HG02852 (cell line): ENCODE results near the gene HSFX2.
"Not testable (repeated sequence)": the region's sequence is repeated elsewhere in the genome, so short reads cannot be mapped to it uniquely, and the experiment has no call there.

Experiments
- ATAC-seq: cut with Tn5 transposase; IDR thresholded peaks from one replicate; pipeline ENCODE4 v1.9.1; 2021; ENCODE audit warnings: mild to moderate bottlenecking, moderate library complexity; ENCODE audit not compliant: unreplicated experiment

HSFX2 gene, protein sequence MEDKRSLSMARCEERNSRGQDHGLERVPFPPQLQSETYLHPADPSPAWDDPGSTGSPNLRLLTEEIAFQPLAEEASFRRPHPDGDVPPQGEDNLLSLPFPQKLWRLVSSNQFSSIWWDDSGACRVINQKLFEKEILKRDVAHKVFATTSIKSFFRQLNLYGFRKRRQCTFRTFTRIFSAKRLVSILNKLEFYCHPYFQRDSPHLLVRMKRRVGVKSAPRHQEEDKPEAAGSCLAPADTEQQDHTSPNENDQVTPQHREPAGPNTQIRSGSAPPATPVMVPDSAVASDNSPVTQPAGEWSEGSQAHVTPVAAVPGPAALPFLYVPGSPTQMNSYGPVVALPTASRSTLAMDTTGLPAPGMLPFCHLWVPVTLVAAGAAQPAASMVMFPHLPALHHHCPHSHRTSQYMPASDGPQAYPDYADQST

DNA sequence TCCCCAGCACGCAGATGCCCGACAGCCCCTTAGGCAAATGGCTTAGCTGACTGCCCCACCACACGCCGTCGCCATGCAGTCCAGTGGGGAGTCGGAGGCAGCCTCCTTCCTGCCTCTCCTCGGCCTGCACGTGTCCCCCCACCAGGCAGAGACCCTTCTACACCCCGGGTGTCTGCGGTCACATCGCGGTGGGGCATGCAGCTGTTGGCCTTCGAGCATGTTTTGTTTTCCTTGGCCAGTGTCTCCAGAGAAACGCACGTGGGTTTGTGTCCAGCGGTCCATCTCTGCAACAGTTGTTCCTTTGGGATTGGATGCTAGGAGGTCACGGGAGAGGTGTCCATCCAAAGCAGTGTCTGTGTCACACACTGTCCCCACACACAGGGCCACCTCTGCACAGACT lies at the start of gene HSFX2:
TSS of gene HSFX2 (minus strand) at position 101 of the 400 bp plus-strand sequence. CDS start 614 bp downstream, outside the sequence.
- ATAC-seq: not testable (repeated sequence)

DNA sequence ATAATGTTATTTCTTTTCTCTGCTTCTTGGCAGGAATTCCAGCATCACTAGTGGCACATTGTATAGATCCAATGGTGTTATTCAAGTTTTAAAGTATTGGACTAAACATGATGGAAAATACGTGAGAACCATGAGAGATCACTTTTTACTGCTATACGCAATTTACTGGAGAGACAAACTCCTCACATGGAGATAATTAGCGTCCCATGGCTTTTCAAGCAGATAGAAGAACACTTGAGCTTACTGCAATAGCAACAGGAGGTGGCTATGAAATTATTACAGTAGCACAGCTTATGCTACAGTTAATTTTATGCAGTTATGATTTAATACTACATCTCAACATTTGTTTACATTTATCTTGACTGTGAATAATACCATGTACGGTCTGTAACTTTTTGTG lies 48.4 kb upstream of the HSFX2 start:
- no peak for ATAC-seq

DNA sequence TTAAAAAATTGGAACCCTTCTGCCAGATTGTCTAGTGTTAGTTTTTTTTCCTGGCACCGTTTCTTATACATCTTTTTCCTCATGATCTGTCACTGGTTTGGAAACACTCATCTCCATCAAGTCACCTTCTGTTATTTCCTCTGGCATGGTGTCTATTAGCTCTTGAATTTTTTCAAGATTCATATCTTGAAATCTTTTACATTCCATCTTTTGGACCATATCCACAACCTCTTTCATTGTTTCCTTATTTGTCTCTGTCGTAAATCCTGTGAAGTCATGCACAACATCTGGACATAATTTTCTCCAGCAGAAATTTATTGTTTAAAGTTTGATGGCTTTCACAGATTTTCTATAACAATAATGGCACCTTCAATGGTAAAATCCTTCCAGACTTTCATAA lies 46.7 kb upstream of the HSFX2 start:
- no peak for ATAC-seq

DNA sequence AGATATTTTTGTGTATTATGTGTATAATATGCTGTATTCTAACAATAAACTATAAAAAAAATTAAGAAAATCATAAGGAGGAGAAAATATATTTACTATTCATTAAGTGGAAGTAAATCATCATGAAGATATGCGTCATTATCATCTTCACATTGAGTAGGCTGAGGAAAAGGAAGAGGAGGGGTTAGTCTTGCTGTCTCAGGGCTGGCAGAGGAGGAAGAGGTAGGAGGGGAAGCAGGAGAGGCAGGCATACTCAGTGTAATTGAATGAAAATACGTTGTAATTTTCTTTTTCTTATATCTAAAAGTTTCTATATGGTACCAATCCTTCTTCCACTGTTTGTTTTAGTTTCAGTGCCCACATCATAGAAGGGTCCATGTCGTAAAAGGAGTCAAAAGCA lies 46.3 kb upstream of the HSFX2 start:
- no peak for ATAC-seq

DNA sequence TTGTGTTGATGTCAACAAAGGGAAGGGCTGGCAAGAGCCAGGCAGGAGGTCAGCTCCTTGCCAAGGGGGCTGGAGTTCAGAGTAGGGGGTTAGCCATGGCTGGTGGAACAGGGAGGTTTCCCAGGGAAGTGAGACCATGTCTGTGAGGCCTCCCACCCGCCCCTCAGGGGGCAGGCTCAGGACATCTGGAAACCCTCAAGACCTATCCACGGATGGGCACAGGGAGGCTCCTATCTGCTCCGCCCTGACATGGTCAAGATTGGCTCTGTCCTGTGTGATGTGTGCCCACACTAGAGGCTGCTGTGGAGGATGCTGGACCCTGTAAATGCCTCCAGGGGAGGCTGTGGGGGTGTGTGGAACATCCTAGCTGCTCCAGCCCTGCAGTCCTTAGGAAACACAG lies 44.5 kb upstream of the HSFX2 start:
- no peak for ATAC-seq

DNA sequence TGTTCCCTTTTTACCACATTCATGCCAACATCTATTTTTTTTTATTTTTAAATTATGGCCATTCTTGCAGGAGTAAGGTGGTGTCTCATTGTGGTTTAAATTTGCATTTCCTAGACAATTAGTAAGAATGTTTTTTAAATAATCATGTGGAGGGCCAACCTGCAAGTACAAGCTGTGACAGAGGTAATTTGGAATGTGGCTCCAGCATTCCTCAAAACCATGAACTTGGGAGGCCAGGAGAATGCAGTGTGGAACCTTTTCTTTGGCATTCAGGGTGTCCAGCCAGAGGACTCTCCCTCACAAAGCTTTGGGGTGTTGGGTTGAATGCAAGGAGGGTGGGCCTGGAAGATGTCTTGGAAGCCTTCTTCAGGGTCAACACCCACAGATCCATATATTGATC lies 43.7 kb upstream of the HSFX2 start:
- ATAC-seq: no peak

DNA sequence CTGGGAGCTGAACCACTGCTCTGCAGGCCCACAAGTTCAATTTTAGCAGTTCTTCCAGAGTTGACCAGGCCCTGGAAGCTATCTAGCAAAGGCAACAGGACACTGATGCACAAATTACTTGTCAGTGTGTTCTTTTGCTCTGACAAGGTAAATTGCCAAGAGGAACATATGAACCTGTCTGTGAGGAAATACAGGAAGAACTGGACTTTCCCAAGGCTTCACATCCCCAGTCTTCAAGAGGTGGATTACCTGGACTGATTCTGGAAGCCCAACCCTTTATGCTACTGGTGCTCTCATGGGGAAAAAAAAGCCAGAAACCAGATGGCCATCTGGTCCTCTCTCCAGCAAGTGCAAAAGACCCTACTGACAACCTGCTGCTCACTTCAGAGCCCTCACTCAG lies 38.4 kb upstream of the HSFX2 start:
- ATAC-seq: no peak

DNA sequence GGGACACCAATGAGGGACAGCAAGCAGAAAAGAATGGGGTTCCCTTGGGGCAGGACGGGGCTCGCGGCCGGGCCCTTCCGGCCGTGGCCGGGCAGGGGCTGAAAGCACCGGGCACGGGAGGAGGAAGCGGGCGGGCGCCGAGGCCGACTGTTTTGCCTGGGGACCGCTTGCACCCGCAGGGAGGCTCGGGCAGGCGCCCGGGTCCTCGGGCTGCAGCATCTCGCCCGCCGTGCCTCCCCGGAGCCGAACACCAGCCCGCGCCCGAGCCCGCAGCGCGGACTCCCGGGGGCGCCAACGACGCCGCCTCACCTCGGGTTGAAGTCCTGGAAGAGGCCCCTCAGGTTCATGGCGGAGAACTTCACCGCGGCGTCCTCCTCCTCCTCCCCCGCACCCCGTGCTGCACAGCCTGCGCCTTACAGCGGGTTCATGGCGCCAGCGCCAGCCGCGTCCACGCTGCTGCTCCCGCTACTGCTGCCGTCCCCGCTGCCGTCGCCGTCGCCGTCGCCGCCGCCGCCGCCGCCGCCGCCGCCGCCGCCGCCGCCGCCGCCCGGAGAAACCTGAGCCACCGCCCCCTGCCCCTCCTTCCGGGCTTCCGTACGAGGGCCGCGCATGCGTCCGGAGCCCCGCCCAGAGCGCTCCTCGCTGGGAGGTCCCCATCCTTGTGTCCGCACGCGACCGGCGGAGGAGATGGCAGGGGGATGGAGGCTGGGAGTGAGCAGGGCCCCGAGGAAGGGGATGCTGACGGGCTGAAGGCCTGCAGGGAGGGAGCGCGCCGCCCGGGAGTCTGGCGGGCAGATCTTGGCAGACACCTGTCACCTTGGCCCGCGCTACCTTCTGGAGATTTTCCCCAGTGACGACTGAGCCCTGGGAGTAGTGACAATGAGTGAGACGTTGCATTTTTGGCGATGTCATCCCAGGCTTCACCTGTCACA lies 36.4 kb upstream of the HSFX2 start, which contains the start of gene TMEM185A:
TSS of gene TMEM185A (minus strand) at position 559 of the 932 bp plus-strand sequence. CDS start at position 347, 212 bp downstream.
- ATAC-seq: peak; percentile 93

DNA sequence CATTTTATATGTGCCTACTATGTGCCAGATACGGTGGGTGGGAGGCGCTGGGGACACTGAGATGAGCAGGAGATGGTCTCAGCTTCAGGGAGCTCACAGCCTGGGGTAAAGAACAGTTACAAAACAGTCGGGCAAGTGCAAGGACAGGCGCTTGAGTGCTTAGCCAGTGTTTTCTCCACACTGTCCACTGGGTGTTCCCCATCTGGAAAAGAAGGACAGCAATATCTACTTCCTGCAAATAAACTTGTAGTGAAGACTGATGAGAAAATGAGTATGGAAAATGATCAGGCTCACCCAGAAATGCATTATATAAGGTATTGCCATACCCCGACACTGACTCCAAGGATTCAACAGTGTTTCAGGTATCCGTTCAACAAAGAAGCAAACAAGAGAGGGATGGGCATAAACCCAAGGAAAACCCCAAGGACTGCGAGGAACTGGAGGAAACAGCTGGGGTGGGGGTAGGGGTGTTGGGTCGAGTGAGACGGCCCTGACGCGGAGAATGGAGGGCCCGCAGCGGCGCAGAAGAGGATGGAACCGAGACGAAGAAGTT lies 35.6 kb upstream of the HSFX2 start:
- ATAC-seq: no peak

DNA sequence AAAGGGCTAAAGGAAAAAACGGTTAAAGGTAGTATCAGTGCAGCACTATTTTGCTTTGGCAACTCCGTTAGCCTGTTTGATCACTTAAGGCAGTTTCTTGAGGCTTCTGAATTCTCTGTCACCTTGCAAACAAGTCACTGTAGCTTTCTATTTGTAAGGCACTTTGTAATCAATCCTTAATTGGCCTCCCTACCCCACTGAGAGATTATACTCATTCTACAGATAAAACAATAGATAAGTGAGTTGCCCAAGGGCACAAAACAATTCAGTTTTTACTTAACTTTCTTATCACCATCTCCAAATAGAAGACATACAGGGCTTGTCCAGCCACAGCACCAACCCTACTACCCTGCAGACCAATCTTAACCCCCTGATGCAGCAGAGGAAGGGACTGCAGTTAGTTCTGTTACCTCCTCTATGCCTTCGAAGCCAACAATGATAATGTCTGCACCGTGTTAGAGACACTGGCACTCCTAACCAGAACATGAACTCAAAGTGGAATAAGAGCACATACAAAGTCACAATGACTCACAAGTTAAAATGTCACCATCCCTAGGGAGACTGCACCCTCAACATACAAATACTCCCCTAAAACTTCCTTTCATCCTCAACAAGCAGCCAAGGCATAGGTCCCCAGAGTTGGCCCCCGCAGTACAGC lies 34.7 kb upstream of the HSFX2 start:
- no peak for ATAC-seq

DNA sequence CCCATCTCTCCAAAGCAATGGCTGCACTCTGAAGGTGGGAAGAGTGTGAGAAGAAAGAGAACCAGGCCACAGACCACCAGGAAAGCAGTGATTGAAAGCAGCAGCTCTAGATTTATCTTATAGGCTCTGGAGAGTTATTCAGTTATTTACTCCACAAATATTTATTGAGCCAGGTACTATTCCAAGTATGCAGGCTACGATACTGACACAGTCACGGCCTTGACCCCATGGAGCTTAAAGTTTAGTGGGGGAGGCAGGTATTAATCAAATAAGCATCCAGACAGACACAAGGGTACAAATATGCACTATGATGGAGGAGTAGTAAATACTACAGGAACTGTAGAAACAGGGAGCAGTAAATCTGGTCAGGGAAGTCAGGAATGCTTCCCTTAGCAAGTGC lies 33.7 kb upstream of the HSFX2 start:
- no peak for ATAC-seq

DNA sequence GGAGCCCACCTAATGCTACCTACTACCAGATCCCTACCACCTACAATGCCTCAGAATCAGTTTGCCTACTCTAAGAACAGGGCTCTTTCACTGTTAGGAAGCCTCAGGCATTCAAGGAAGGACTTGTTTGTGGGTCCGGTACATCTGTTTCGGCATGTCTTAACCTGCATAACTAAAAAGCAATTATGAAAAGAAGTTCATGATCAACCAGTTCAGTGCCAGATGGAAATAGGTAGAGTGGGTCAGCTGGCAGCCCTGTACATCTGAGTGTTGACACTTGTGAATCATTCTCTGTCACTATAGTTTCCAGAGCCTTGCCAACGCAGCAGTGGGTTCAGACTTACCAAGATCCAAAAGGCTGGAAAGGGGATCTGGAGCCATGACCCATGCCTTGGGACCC lies 33.2 kb upstream of the HSFX2 start:
- no peak for ATAC-seq

DNA sequence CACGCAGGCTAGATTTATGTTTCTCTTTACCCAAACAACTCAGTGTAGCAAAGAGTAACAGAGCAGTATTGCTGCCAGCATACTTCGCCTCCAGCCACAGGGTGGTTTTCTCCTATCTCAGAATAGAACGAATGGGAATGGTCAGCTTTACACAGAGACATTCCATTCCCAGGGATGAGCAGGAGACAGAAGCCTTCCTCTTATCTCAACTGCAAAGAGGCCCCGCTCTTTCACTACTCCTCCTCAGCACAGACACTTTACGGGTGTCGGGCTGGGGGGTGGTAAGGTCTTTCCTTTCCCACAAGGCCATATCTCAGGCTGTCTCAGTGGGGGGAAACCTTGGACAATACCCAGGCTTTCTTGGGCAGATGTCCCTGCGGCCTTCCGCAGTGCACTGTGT lies 31.7 kb upstream of the HSFX2 start:
- not testable (repeated sequence) for ATAC-seq

DNA sequence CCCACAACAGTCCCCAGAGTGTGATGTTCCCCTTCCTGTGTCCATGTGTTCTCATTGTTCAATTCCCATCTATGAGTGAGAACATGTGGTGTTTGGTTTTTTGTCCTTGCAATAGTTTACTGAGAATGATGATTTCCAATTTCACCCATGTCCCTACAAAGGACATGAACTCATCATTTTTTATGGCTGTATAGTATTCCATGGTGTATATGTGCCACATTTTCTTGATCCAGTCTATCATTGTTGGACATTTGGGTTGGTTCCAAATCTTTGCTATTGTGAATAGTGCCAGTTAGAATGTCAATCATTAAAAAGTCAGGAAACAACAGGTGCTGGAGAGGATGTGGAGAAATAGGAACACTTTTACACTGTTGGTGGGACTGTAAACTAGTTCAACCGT lies 24.5 kb upstream of the HSFX2 start:
- ATAC-seq: not testable (repeated sequence)

DNA sequence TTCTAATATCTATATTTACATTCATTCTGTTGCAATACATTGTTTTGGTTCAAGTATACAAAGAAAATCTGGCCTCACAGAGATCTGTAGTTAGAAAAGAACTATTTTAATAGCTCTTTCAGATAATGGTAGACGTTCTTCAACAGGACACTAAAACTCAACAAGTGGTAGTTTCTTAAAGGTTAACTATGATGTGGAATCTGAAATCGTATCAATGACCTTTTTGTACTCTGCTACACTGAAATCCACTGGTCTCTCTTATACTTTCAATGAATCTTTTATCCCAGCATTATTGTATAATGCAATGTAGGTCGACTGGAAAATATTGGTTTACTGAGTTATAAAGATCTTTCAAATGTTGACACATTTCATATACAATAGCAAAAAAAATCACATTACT lies 23.8 kb upstream of the HSFX2 start:
- ATAC-seq: no peak

DNA sequence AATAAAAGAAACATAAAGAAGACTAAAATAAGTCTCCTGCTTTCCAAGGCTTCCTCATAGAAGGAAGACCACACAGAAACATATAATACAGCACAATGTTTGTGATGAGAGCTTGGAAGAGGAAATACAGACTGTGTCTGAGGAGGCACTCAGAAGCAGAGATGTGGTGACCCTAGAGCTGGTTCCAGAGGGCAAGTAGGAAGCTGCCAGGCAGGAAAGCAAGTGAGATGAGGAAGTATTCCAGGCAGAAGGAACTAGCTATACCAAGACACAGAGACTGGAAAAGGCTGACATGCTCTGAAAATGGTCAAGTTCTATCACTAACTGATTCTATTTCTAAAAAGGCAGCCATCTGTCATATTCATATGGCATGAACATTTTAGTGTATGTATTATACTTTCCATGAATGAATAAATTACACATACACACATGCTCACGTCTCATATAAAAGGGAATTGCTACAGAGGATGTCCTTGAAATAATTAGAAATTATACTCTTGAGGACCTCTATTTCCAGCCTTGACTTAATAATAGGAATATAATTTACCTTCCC lies 16.6 kb upstream of the HSFX2 start:
- ATAC-seq: no peak

DNA sequence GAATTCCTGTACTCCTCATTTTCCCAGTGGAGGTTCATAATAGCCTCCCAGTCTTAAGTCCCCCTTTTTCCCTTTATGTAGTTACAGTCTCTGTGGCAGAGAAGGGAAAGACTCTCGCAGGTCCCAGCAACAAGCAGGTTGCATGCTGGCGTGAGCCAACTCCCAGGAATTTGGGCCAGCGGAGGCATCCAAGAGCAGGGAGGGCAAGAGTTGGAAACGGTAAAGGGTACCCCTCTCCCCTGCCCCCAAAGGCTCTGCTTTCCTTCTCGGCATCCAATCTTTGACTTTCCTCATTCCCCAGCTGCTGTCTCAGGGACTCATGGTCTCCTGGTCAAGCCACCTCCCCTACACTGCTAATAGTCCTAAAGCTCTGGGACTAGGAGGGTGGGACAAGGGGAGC lies 15.4 kb upstream of the HSFX2 start:
- no peak for ATAC-seq

DNA sequence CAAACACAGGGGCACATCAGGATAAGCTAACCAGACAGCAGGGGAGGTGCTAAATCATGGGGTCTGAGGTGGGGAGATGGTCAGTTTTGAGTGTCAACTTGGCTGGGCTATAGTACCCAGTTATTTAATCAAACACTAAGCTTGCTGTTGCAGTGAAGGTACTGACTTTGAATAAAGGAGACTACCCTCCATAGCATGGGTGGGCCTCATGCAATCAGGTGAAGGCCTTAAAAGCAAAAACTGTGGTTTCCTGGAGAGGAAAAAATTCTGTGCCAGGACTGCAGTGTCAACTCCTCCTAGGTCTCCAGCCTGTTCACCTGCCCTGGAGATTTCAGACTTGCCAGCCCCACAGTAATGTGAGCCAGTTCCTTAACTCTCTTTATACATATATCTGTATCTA lies 12.6 kb upstream of the HSFX2 start:
- no peak for ATAC-seq

DNA sequence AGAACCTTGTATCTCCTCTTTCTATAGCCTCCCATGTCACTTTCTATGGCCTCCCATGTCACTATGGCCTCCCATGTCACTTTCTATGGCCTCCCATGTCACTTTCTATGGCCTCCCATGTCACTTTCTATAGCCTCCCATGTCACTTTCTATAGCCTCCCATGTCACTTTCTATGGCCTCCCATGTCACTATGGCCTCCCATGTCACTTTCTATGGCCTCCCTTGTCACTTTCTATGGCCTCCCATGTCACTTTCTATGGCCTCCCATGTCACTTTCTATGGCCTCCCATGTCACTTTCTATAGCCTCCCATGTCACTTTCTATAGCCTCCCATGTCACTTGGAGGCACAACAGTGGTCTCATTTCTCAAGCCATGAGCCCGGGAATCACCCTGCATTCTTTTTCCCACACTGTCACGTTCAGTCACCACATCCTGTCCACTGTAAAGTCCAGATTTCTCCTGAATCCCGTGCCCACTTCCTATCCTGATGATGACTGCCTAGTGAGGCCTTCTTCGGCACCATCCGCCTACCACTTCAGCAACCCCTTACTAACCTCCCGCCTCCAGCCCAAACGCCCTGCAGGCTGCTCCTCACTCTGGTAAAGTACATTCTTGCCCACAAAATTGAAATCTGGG lies 10.3 kb upstream of the HSFX2 start:
- not testable (repeated sequence) for ATAC-seq

DNA sequence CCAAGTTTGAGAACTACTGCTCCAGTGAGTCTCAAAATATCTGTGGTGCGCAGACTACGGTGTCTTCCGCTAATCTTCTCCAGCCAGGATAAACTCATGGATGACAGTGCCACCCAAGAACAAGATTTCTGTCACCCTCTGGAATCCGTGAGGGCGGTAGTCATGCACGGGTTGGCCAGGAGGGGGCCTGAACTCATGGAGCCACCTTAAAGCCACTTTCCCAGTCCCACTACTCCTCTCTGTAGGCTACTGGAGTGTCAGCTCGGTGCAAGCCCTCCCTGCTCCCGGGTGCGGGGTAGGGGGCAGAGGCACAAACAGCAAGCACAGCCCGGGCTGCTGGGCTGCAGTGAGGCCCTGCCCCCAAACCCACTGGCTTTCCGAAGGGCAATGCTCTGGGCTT lies 3.5 kb upstream of the HSFX2 start:
- not testable (repeated sequence) for ATAC-seq
